Vagina (tissue), 2 donors: ENCODE measurements around the gene MPND. TPM values are rescaled to one million over a fixed set of nuclear protein-coding genes. Genes with fewer than 3 reads are reported as not detected.

Source experiments
- DNase-seq, 2 donors: peaks; one replicate each; pipeline ENCODE4 v3.0.0-alpha.2; 2017; ENCODE audit errors: extremely low spot score in 2 of 2
- H3K27ac ChIP-seq: fragments of 200-600 bp; sonication (generic); one replicate; pipeline ENCODE4 v1.5.1; 2019
- H3K27me3 ChIP-seq: fragments of 200-600 bp; sonication (generic); one replicate; pipeline ENCODE4 v1.5.1; 2019
- H3K36me3 ChIP-seq, 2 donors: fragments of 200-600 bp; sonication (generic); one replicate each; pipeline ENCODE4 v1.5.1; 2017 to 2019
- H3K4me1 ChIP-seq: fragments of 200-600 bp; sonication (generic); one replicate; pipeline ENCODE4 v1.5.1; 2019
- H3K4me3 ChIP-seq, 2 donors: fragments of 200-600 bp; sonication (generic); 1 replicate in 1 of 2; 2 replicates in 1 of 2; pipeline ENCODE4 v1.5.1; 2016 to 2019
- H3K9me3 ChIP-seq: fragments of 200-600 bp; sonication (generic); one replicate; pipeline ENCODE4 v1.5.1; 2019
- CTCF ChIP-seq, 3 experiments: fragments of 450-650 bp in 2 of 3; fragments of 200-600 bp in 1 of 3; sonication (generic) in 1 of 3; IDR thresholded peaks; one replicate each; pipeline ENCODE4 v1.5.1; 2017 to 2019; ENCODE audit warnings: antibody characterized with exemption in 3 of 3, mild to moderate bottlenecking in 2 of 3, moderate library complexity in 2 of 3
- POLR2A ChIP-seq, 2 donors: fragments of 450-650 bp; IDR thresholded peaks; one replicate each; pipeline ENCODE4 v1.6.1; 2017; ENCODE audit warnings: antibody characterized with exemption in 2 of 2, mild to moderate bottlenecking in 2 of 2, moderate library complexity in 2 of 2
- POLR2AphosphoS5 ChIP-seq, 2 donors: sonication (generic); formaldehyde crosslinking; IDR thresholded peaks; one replicate each; pipeline ENCODE4 v1.9.0; 2017; ENCODE audit warnings: antibody characterized with exemption in 2 of 2, mild to moderate bottlenecking in 2 of 2, low read depth in 1 of 2; ENCODE audit not compliant: insufficient read depth in 1 of 2
- intact Hi-C: fragments of 100-400 bp; cut with DNase I; formaldehyde crosslinking; loops from one replicate; pipeline ENCODE4 v1.15.1; 2023
- total RNA-seq: library from RNA; depleted of rRNA; stranded (reverse); fragments of >200 nt; gene quantifications from one replicate; pipeline ENCODE4 v1.2.3, GENCODE V29; 2016

Gene MPND
- total RNA-seq, 1 donor from 2014 or later: 10.1 TPM

- intact Hi-C loops: no loop called here
- Histone ChIP-seq H3K9me3 (no peaks in the 10 kb centered on the region), H3K4me3 (peak overlapping the region; percentile 27 to 35), H3K27me3 (no peaks in the 10 kb centered on the region), H3K36me3 (peaks cover 0 to 17% of the 10 kb centered on the region in 2 donors), H3K4me1 (peaks cover 74% of the 10 kb centered on the region), H3K27ac (peak overlapping the region; percentile 90)
- TF ChIP-seq POLR2A (IDR thresholded peaks at IDR 0.05) (no peak), POLR2AphosphoS5 (IDR thresholded peaks at IDR 0.05; ENCODE audit: insufficient read depth in 1 of 2, low read depth in 1 of 2) (peak in 1 of 2 donors; percentile 55), CTCF (IDR thresholded peaks at IDR 0.05) (no peak)
- no peak for DNase-seq
Measured at GRCh38 chr19:4369109-4369887, 25.9 kb downstream of the MPND start.

- TF ChIP-seq CTCF (IDR thresholded peaks at IDR 0.05) (no peak), POLR2A (IDR thresholded peaks at IDR 0.05) (no peak), POLR2AphosphoS5 (IDR thresholded peaks at IDR 0.05; ENCODE audit: insufficient read depth in 1 of 2, low read depth in 1 of 2) (no peak)
- intact Hi-C loops: no loop called here
- DNase-seq: no peak
- H3K4me1 ChIP-seq: peaks cover 80% of the 10 kb centered on the region
- no peaks in the 10 kb centered on the region for H3K9me3 ChIP-seq
- peak overlapping the region; percentile 90 for H3K27ac ChIP-seq
- H3K36me3 ChIP-seq: peaks cover 0 to 16% of the 10 kb centered on the region in 2 donors
- no peaks in the 10 kb centered on the region for H3K27me3 ChIP-seq
- H3K4me3 ChIP-seq: peak overlapping the region; percentile 27 to 35
Measured at GRCh38 chr19:4369888-4370260, 26.5 kb downstream of the MPND start.

- intact Hi-C loops: no loop called here
- H3K27ac ChIP-seq: peak overlapping the region; percentile 90
- TF ChIP-seq CTCF (IDR thresholded peaks at IDR 0.05) (no peak), POLR2A (IDR thresholded peaks at IDR 0.05) (no peak), POLR2AphosphoS5 (IDR thresholded peaks at IDR 0.05; ENCODE audit: insufficient read depth in 1 of 2, low read depth in 1 of 2) (no peak)
- H3K36me3 ChIP-seq: peaks cover 0 to 10% of the 10 kb centered on the region in 2 donors
- no peaks in the 10 kb centered on the region for H3K27me3 ChIP-seq
- peaks cover 86% of the 10 kb centered on the region for H3K4me1 ChIP-seq
- no peak overlapping the region for H3K4me3 ChIP-seq
- no peak for DNase-seq
- H3K9me3 ChIP-seq: no peaks in the 10 kb centered on the region
Measured at GRCh38 chr19:4370418-4371041, 27.2 kb downstream of the MPND start.

- no peak overlapping the region for H3K4me3 ChIP-seq
- DNase-seq: no peak
- no peaks in the 10 kb centered on the region for H3K27me3 ChIP-seq
- H3K9me3 ChIP-seq: no peaks in the 10 kb centered on the region
- peaks cover 0 to under 1% of the 10 kb centered on the region in 2 donors for H3K36me3 ChIP-seq
- intact Hi-C loops: no loop called here
- peaks cover 96% of the 10 kb centered on the region for H3K4me1 ChIP-seq
- TF ChIP-seq POLR2AphosphoS5 (IDR thresholded peaks at IDR 0.05; ENCODE audit: insufficient read depth in 1 of 2, low read depth in 1 of 2) (no peak), CTCF (IDR thresholded peaks at IDR 0.05) (no peak), POLR2A (IDR thresholded peaks at IDR 0.05) (no peak)
- H3K27ac ChIP-seq: peak overlapping the region; percentile 90
Measured at GRCh38 chr19:4371247-4372164, 28.1 kb downstream of the MPND start.
